CD4-positive, alpha-beta T cell (primary cell): ENCODE measurements around the gene RECQL5. TPM values are rescaled to one million over a fixed set of nuclear protein-coding genes. Genes with fewer than 3 reads are reported as not detected.

Experiments
- ATAC-seq: fragments of 200-7000 bp; cut with Tn5 transposase; one replicate; pipeline ENCODE4 v1.10.0; 2022; ENCODE audit warnings: mild to moderate bottlenecking; ENCODE audit not compliant: poor library complexity
- CTCF ChIA-PET: fragments of 350-600 bp; sonication (Branson Sonifier 250); formaldehyde crosslinking; loops from one replicate; lab custom pipeline; 2021; ENCODE audit warnings: antibody characterized with exemption, inconsistent platforms; lab: Charles Lee
- POLR2A ChIA-PET: fragments of 350-600 bp; sonication (Branson Sonifier 250); formaldehyde crosslinking; loops from one replicate; lab custom pipeline; 2021; ENCODE audit warnings: antibody characterized with exemption, inconsistent platforms; lab: Charles Lee
- DNase-seq, 14 experiments: peaks; one replicate each; pipeline ENCODE4 v3.0.0-alpha.2; 2013 to 2020; ENCODE audit warnings: mixed read lengths in 2 of 14
- H3K27ac ChIP-seq, 2 donors: one replicate each; pipeline versions ENCODE4 v1.5.1 to v1.7.0; 2013; ENCODE audit warnings: low read length in 2 of 2, low read depth in 1 of 2, mild to moderate bottlenecking in 1 of 2
- H3K27me3 ChIP-seq, 2 experiments: 1 replicate in 1 of 2; 2 replicates in 1 of 2; pipeline versions ENCODE4 v1.6.1 to v1.7.0; 2013; ENCODE audit warnings: low read length in 2 of 2, control low read depth in 1 of 2, mild to moderate bottlenecking in 1 of 2, moderate library complexity in 1 of 2; ENCODE audit not compliant: insufficient read depth in 2 of 2, control insufficient read depth in 1 of 2
- H3K36me3 ChIP-seq: one replicate; pipeline ENCODE4 v1.6.1; 2013; ENCODE audit warnings: low read length, control low read depth; ENCODE audit not compliant: insufficient read depth
- H3K4me1 ChIP-seq: one replicate; pipeline ENCODE4 v1.6.1; 2013; ENCODE audit warnings: low read length, control low read depth; ENCODE audit not compliant: insufficient read depth
- H3K4me3 ChIP-seq: one replicate; pipeline ENCODE4 v1.5.1; 2013; ENCODE audit warnings: mild to moderate bottlenecking, low read length, moderate library complexity
- H3K9me3 ChIP-seq, 2 experiments: 1 replicate in 1 of 2; 2 replicates in 1 of 2; pipeline versions ENCODE4 v1.6.1 to v1.7.0; 2013; ENCODE audit warnings: low read length in 2 of 2, mild to moderate bottlenecking in 2 of 2, control low read depth in 1 of 2, moderate library complexity in 1 of 2; ENCODE audit not compliant: control insufficient read depth in 1 of 2, insufficient read depth in 1 of 2
- H3K27ac Mint-ChIP-seq: one replicate; pipeline ENCODE4 v1.8.0; 2020; ENCODE audit warnings: mixed read lengths
- H3K27me3 Mint-ChIP-seq: one replicate; pipeline ENCODE4 v1.8.0; 2021; ENCODE audit warnings: mixed read lengths
- H3K36me3 Mint-ChIP-seq: one replicate; pipeline ENCODE4 v1.8.0; 2021; ENCODE audit warnings: low read depth, mixed read lengths
- H3K4me1 Mint-ChIP-seq: one replicate; pipeline ENCODE4 v1.8.0; 2021; ENCODE audit warnings: low read depth, mixed read lengths
- H3K4me3 Mint-ChIP-seq: one replicate; pipeline ENCODE4 v1.8.0; 2020; ENCODE audit warnings: mild to moderate bottlenecking, mixed read lengths
- H3K9me3 Mint-ChIP-seq: one replicate; pipeline ENCODE4 v1.8.0; 2020; ENCODE audit warnings: mixed read lengths
- intact Hi-C, 2 experiments: fragments of 100-400 bp; cut with DNase I in 1 of 2; cut with micrococcal nuclease in 1 of 2; formaldehyde crosslinking; loops; one replicate each; pipeline versions ENCODE4 v1.15.1 to v1.9.0; 2023 to 2025; cut with DNase I, micrococcal nuclease
- total RNA-seq, 174 experiments: library from RNA in 2 of 174; stranded (reverse) in 2 of 174; gene quantifications; one replicate each; pipeline ENCODE4 v1.2.3 and lab custom pipeline; 2021 to 2026
- TF ChIP-seq, protein P1 (sequence below): fragments of 200-600 bp; IDR thresholded peaks from one replicate; pipeline ENCODE4 v1.8.0; 2022; ENCODE audit warnings: antibody characterized with exemption, mild to moderate bottlenecking

The RECQL5 gene
- total RNA-seq, 2 experiments from 2014 or later, result 16.4 to 17.7 TPM

DNA sequence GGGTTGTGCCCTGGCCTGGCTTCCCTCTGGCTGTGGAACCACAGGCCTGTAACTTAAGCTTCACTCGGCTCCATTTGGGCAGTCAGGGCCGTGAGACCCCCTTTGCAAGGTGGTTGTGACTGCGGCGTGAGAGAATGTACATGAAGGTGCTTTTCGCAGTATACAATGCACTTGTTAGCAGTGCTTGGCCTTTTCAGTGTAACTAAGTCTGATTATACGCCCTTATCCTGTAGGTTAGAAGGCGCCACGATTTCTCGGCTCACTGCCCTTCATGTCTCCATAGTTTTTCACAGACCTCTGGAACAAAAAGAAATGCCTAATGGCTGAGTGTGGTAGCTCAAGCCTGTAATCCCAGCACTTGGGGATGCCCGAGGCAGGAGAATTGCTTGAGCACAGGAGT is 13.5 kb upstream of the RECQL5 start:
- Mint-ChIP-seq H3K4me1 (peaks cover 27% of the 10 kb centered on the region), H3K4me3 (no peak overlapping the region), H3K36me3 (peaks cover 65% of the 10 kb centered on the region), H3K27me3 (no peaks in the 10 kb centered on the region), H3K9me3 (no peaks in the 10 kb centered on the region), H3K27ac (no peak overlapping the region)
- no peaks in the 10 kb centered on the region for H3K27me3 ChIP-seq
- no peak overlapping the region for H3K4me3 ChIP-seq
- TF ChIP-seq, protein P1, sequence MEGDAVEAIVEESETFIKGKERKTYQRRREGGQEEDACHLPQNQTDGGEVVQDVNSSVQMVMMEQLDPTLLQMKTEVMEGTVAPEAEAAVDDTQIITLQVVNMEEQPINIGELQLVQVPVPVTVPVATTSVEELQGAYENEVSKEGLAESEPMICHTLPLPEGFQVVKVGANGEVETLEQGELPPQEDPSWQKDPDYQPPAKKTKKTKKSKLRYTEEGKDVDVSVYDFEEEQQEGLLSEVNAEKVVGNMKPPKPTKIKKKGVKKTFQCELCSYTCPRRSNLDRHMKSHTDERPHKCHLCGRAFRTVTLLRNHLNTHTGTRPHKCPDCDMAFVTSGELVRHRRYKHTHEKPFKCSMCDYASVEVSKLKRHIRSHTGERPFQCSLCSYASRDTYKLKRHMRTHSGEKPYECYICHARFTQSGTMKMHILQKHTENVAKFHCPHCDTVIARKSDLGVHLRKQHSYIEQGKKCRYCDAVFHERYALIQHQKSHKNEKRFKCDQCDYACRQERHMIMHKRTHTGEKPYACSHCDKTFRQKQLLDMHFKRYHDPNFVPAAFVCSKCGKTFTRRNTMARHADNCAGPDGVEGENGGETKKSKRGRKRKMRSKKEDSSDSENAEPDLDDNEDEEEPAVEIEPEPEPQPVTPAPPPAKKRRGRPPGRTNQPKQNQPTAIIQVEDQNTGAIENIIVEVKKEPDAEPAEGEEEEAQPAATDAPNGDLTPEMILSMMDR, result no peak
- no peaks in the 10 kb centered on the region for H3K4me1 ChIP-seq
- intact Hi-C loops, result no loop called here
- ChIA-PET CTCF (interaction anchor here (1.0 kb wide), 1 partner anchor 9 kb away, joined by 3 read pairs; no protein-coding TSS in a partner anchor), POLR2A (no interaction called here)
- H3K9me3 ChIP-seq, result no peaks in the 10 kb centered on the region
- no peak overlapping the region for H3K27ac ChIP-seq
- ATAC-seq (no peak), DNase-seq (no peak)
- peaks cover 66% of the 10 kb centered on the region for H3K36me3 ChIP-seq

DNA sequence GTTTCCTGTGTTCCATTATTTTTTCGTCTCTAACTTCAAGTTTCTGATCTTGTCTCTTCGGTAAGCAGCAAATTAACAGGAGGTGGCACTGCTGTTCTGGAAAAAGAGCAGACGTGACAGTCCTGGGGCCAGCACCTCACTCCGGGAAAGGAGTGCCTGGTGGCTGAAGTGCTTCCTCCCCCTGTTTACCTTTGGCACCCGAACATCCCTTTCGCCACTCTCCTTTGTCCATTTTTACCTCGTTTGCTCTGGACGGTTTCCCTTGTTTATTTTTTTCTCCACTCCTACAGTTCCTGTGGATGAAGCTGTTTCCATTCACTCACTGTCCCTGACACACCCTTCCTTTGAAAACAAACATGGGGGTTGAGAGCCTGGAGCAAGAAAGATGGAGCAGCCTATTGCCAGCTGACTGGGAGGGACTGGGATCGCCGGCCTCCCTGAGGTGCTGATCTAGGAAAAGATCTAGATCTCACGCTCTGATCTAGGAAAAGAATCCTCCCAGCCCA is 12.8 kb upstream of the RECQL5 start:
- intact Hi-C loops, result no loop called here
- Histone ChIP-seq H3K4me1 (peaks cover 5% of the 10 kb centered on the region), H3K36me3 (peaks cover 60% of the 10 kb centered on the region), H3K27me3 (no peaks in the 10 kb centered on the region), H3K27ac (no peak overlapping the region), H3K9me3 (no peaks in the 10 kb centered on the region), H3K4me3 (no peak overlapping the region)
- no peak overlapping the region for H3K4me3 Mint-ChIP-seq
- POLR2A ChIA-PET, result no interaction called here
- TF ChIP-seq, protein P1, result no peak
- ATAC-seq, result no peak
- CTCF ChIA-PET, result no interaction called here
- H3K9me3 Mint-ChIP-seq, result no peaks in the 10 kb centered on the region
- H3K27ac Mint-ChIP-seq, result no peak overlapping the region
- DNase-seq, result no peak
- H3K4me1 Mint-ChIP-seq, result peaks cover 26% of the 10 kb centered on the region
- no peaks in the 10 kb centered on the region for H3K27me3 Mint-ChIP-seq
- H3K36me3 Mint-ChIP-seq, result peaks cover 65% of the 10 kb centered on the region

DNA sequence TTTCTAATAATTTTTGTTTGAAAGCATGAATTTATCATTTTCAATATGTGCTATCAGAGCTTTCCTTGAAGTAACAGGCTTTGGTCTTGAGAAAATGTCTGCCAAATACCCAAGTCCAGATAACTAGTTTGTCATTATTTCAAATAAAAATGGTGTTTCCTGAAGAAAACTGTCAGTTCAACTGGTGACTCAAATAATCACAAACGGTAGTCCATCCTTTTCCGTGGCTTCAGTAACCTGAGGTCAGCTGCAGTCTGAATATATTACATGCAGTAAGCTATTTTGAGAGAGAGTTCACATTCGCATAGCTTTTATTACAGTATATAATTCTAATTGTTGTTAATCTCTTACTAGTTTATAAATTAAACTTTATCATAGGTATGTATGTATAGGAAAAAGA is 9.5 kb upstream of the RECQL5 start:
- ChIA-PET CTCF (interaction anchor here (2.4 kb wide), 1 partner anchor 77 kb away, joined by 9 read pairs; no protein-coding TSS in a partner anchor), POLR2A (no interaction called here)
- intact Hi-C loops, result no loop called here
- no peak overlapping the region for H3K4me3 ChIP-seq
- H3K9me3 ChIP-seq, result no peaks in the 10 kb centered on the region
- H3K27ac ChIP-seq, result no peak overlapping the region
- H3K36me3 ChIP-seq, result peaks cover 79% of the 10 kb centered on the region
- Mint-ChIP-seq H3K4me3 (no peak overlapping the region), H3K27ac (no peak overlapping the region), H3K36me3 (peaks cover 77% of the 10 kb centered on the region), H3K9me3 (no peaks in the 10 kb centered on the region), H3K4me1 (peaks cover 15% of the 10 kb centered on the region), H3K27me3 (no peaks in the 10 kb centered on the region)
- peaks cover 6% of the 10 kb centered on the region for H3K4me1 ChIP-seq
- H3K27me3 ChIP-seq, result no peaks in the 10 kb centered on the region
- DNase-seq (no peak), ATAC-seq (no peak)
- TF ChIP-seq, protein P1, result no peak
